ENCODE data around the gene LILRB2.
"Not testable (repeated sequence)": the region's sequence is repeated elsewhere in the genome, so short reads cannot be mapped to it uniquely, and the experiment has no call there.

LILRB2 gene

GRCh38 chr19:54287456-54287855, 6.5 kb upstream of the LILRB2 start:
- Histone ChIP-seq H2AFZ (ENCODE audit: low read length) (no peak overlapping the region), H3K9me3 (ENCODE audit: low read length) (no peaks in the 10 kb centered on the region), H3K4me2 (ENCODE audit: low read length) (no peak overlapping the region), H3K9ac (ENCODE audit: low read length) (no peak overlapping the region), H3K9me2 (ENCODE audit: low read depth, low read length) (no peaks in the 10 kb centered on the region), H3K27me3 (ENCODE audit: insufficient read depth, low read length) (no peaks in the 10 kb centered on the region; the same call in 1 of the 2 replicates), H3F3A (ENCODE audit: insufficient read depth, low read length) (no peaks in the 10 kb centered on the region), H3K27ac (ENCODE audit: low read depth, low read length, poor library complexity, severe bottlenecking) (no peak overlapping the region), H3K4me1 (ENCODE audit: insufficient read depth, low read length, severe bottlenecking) (no peaks in the 10 kb centered on the region), H4K20me1 (ENCODE audit: insufficient read depth, low read length) (no peaks in the 10 kb centered on the region), H3K79me2 (ENCODE audit: insufficient read depth, low read length) (no peaks in the 10 kb centered on the region), H3K4me3 (ENCODE audit: low read depth, low read length, poor library complexity, severe bottlenecking) (no peak overlapping the region), H3K36me3 (ENCODE audit: insufficient read depth, low read length) (no peaks in the 10 kb centered on the region)
- no peak for TF ChIP-seq CTCF (IDR thresholded peaks at IDR 0.05; ENCODE audit: low read length)

GRCh38 chr19:54286283-54286682, 5.4 kb upstream of the LILRB2 start:
- not testable (repeated sequence) for H3K27ac ChIP-seq (ENCODE audit: low read depth, low read length, poor library complexity, severe bottlenecking); H3K79me2 ChIP-seq (ENCODE audit: insufficient read depth, low read length); H3K27me3 ChIP-seq (ENCODE audit: insufficient read depth, low read length); H3K36me3 ChIP-seq (ENCODE audit: insufficient read depth, low read length); H3K4me3 ChIP-seq (ENCODE audit: low read depth, low read length, poor library complexity, severe bottlenecking); H3K4me2 ChIP-seq (ENCODE audit: low read length); H2AFZ ChIP-seq (ENCODE audit: low read length); H3K9me3 ChIP-seq (ENCODE audit: low read length); H3K9ac ChIP-seq (ENCODE audit: low read length); H4K20me1 ChIP-seq (ENCODE audit: insufficient read depth, low read length); H3K9me2 ChIP-seq (ENCODE audit: low read depth, low read length); H3F3A ChIP-seq (ENCODE audit: insufficient read depth, low read length); H3K4me1 ChIP-seq (ENCODE audit: insufficient read depth, low read length, severe bottlenecking)

- H3K9me2 ChIP-seq (ENCODE audit: low read depth, low read length); H3K9ac ChIP-seq (ENCODE audit: low read length); H3F3A ChIP-seq (ENCODE audit: insufficient read depth, low read length); H3K4me2 ChIP-seq (ENCODE audit: low read length); H3K9me3 ChIP-seq (ENCODE audit: low read length); H2AFZ ChIP-seq (ENCODE audit: low read length); H4K20me1 ChIP-seq (ENCODE audit: insufficient read depth, low read length); H3K36me3 ChIP-seq (ENCODE audit: insufficient read depth, low read length); H3K79me2 ChIP-seq (ENCODE audit: insufficient read depth, low read length); H3K4me1 ChIP-seq (ENCODE audit: insufficient read depth, low read length, severe bottlenecking); H3K4me3 ChIP-seq (ENCODE audit: low read depth, low read length, poor library complexity, severe bottlenecking); H3K27me3 ChIP-seq (ENCODE audit: insufficient read depth, low read length); H3K27ac ChIP-seq (ENCODE audit: low read depth, low read length, poor library complexity, severe bottlenecking): not testable (repeated sequence)
These were observed 4.6 kb upstream of the LILRB2 start for GRCh38 chr19:54285427-54286056.

- H3F3A ChIP-seq (ENCODE audit: insufficient read depth, low read length) = no peaks in the 10 kb centered on the region
- no peak overlapping the region for H3K27ac ChIP-seq (ENCODE audit: low read depth, low read length, poor library complexity, severe bottlenecking)
- H3K4me1 ChIP-seq (ENCODE audit: insufficient read depth, low read length, severe bottlenecking) = no peaks in the 10 kb centered on the region
- H4K20me1 ChIP-seq (ENCODE audit: insufficient read depth, low read length) = no peaks in the 10 kb centered on the region
- H3K4me3 ChIP-seq (ENCODE audit: low read depth, low read length, poor library complexity, severe bottlenecking) = no peak overlapping the region
- no peaks in the 10 kb centered on the region for H3K79me2 ChIP-seq (ENCODE audit: insufficient read depth, low read length)
- H3K36me3 ChIP-seq (ENCODE audit: insufficient read depth, low read length) = no peaks in the 10 kb centered on the region
- H3K4me2 ChIP-seq (ENCODE audit: low read length) = no peak overlapping the region
- H3K9ac ChIP-seq (ENCODE audit: low read length) = no peak overlapping the region
- no peaks in the 10 kb centered on the region; the same call in 1 of the 2 replicates for H3K27me3 ChIP-seq (ENCODE audit: insufficient read depth, low read length)
- H3K9me2 ChIP-seq (ENCODE audit: low read depth, low read length) = no peaks in the 10 kb centered on the region
- H2AFZ ChIP-seq (ENCODE audit: low read length) = no peak overlapping the region
- TF ChIP-seq CTCF (IDR thresholded peaks at IDR 0.05; ENCODE audit: low read length) (no peak), EZH2 (IDR thresholded peaks at IDR 0.05; ENCODE audit: borderline replicate concordance, low read length) (no peak)
- H3K9me3 ChIP-seq (ENCODE audit: low read length) = no peaks in the 10 kb centered on the region
These were observed 2.0 kb upstream of the LILRB2 start for GRCh38 chr19:54282686-54283470.

GRCh38 chr19:54281729-54282075, 792 bp upstream of the LILRB2 start:
- not testable (repeated sequence) for H2AFZ ChIP-seq (ENCODE audit: low read length); H3K9ac ChIP-seq (ENCODE audit: low read length); H3K9me3 ChIP-seq (ENCODE audit: low read length); H3F3A ChIP-seq (ENCODE audit: insufficient read depth, low read length); H4K20me1 ChIP-seq (ENCODE audit: insufficient read depth, low read length); H3K79me2 ChIP-seq (ENCODE audit: insufficient read depth, low read length); H3K9me2 ChIP-seq (ENCODE audit: low read depth, low read length); H3K4me1 ChIP-seq (ENCODE audit: insufficient read depth, low read length, severe bottlenecking); H3K27me3 ChIP-seq (ENCODE audit: insufficient read depth, low read length); H3K4me2 ChIP-seq (ENCODE audit: low read length); H3K36me3 ChIP-seq (ENCODE audit: insufficient read depth, low read length); H3K27ac ChIP-seq (ENCODE audit: low read depth, low read length, poor library complexity, severe bottlenecking); H3K4me3 ChIP-seq (ENCODE audit: low read depth, low read length, poor library complexity, severe bottlenecking)

- H3K9me2 ChIP-seq (ENCODE audit: low read depth, low read length); H3K4me1 ChIP-seq (ENCODE audit: insufficient read depth, low read length, severe bottlenecking); H3K4me3 ChIP-seq (ENCODE audit: low read depth, low read length, poor library complexity, severe bottlenecking); H3K27ac ChIP-seq (ENCODE audit: low read depth, low read length, poor library complexity, severe bottlenecking); H3K9ac ChIP-seq (ENCODE audit: low read length); H3K79me2 ChIP-seq (ENCODE audit: insufficient read depth, low read length); H3F3A ChIP-seq (ENCODE audit: insufficient read depth, low read length); H3K27me3 ChIP-seq (ENCODE audit: insufficient read depth, low read length); H4K20me1 ChIP-seq (ENCODE audit: insufficient read depth, low read length); H3K9me3 ChIP-seq (ENCODE audit: low read length); H2AFZ ChIP-seq (ENCODE audit: low read length); H3K4me2 ChIP-seq (ENCODE audit: low read length); H3K36me3 ChIP-seq (ENCODE audit: insufficient read depth, low read length): not testable (repeated sequence)
These were observed 469 bp downstream of the LILRB2 start for GRCh38 chr19:54280441-54280840.

All from OCI-LY1 (cell line).